Inflammatory macrophage treated with lipopolysaccharide for 4 hours (primary cell): Measurements from ENCODE around the gene KLC1.

Experiments used
- DNase-seq: peaks from one replicate; pipeline ENCODE4 v3.0.0-alpha.2; 2020

Gene KLC1

GRCh38 chr14:103725001-103725682 is 96.1 kb downstream of the KLC1 start:
- DNase-seq, result no peak

- DNase-seq, result no peak
Observed at GRCh38 chr14:103725739-103726395, 96.9 kb downstream of the KLC1 start.

DNA sequence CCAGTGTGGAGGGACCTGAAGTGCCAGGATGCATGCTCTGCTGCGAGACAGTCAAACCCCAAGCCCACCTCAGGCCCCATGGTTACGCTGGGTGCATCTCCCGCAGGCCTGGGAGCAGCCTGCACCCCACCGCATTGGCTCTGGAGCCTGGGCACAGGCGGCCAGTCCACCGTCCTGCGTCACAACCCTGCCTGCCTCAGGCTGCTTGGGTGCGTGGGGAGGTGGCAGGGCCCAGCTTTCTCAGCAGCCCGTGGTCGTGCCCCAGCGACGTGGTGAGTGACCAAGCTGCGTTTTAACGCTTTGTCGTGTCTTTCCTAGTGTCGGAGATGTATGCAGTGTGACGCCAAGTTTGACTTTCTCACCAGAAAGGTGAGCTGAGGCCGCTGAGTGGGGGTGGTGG is 97.5 kb downstream of the KLC1 start:
- DNase-seq, result no peak

GRCh38 chr14:103727313-103727980 is 98.4 kb downstream of the KLC1 start:
- DNase-seq, result no peak

GRCh38 chr14:103728141-103728540 is 99.1 kb downstream of the KLC1 start:
- no peak for DNase-seq

GRCh38 chr14:103728721-103729120 is 99.7 kb downstream of the KLC1 start:
- DNase-seq, result no peak

DNA sequence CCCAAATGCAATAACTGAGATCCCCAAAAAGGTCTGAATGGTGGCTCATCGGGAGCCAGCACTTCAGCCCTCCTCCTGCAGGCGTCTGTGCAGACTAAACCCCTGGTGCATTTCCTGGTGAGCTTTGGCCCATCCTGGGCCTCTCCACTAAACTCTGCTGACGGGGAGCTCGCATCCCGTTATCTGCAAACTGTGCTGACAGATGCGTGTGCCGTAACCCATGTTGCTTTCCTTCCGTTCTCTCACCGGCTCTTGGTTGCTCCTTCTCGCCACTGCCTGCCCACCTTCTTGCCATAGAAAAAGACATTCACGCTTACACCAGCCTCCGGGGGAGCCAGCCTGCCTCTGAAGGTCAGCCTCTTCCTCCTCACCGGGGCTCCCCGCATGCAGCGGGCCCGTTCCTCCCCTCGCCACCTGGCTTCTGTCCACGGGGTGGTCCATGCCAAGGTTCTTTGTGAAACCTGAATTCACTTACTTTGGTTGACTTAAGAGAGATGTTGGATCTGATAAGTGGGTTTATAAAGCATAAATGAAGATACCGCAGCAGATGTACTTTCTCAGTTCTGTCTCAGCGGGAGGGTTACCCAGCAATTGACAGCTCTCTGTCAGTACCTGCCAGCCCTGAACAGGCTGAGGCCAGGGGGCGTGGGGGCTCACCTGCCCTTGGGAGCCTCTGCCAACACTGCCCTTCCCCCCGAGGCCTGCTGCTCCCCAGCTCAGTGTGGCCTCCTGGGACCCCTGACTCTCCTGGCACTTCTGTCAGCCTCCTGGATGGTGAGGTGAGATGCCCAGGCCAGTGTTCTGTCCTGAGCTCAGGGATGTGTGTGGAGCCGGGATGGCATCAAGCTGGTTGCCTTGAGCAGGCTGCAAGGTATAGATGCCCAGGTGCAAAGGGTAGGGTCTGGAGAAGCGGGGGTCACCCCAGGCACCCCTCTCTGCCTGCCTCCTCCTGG is 100.8 kb downstream of the KLC1 start:
- no peak for DNase-seq

DNA sequence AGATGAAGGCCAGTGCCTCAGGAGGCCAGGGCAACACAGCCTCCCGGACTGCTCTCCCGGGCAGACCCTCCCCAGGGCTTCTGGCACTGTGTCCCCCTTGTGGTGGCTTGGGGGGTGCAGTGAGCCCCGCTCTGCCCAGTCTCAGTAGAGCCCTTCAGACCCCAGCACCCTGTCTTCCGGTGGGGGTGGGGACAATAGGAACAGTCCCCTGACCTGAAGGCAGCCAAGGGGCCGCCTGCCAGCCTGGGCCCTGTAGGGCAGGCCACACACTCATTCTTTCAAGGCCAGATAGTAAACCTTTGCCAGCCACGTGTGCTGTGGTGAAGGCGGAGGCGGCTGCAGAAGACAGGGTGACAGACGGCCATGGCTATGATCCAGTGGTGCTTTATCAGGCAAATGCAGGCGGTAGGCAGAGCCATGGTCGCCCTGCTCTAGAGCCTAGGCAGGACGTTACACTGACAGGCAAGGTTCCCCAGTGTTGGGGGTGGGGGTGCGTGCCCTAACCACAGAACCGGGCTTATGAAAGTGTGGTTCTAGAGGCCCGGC is 101.6 kb downstream of the KLC1 start:
- DNase-seq, result no peak

- DNase-seq, result no peak
Observed at GRCh38 chr14:103731481-103731880, 102.5 kb downstream of the KLC1 start.

GRCh38 chr14:103731916-103732867 is 103.2 kb downstream of the KLC1 start:
- DNase-seq, result no peak

GRCh38 chr14:103732868-103733620 is 104.0 kb downstream of the KLC1 start:
- no peak for DNase-seq

GRCh38 chr14:103733651-103734050 is 104.6 kb downstream of the KLC1 start:
- no peak for DNase-seq

GRCh38 chr14:103734081-103734888 is 105.3 kb downstream of the KLC1 start:
- DNase-seq, result no peak

DNA sequence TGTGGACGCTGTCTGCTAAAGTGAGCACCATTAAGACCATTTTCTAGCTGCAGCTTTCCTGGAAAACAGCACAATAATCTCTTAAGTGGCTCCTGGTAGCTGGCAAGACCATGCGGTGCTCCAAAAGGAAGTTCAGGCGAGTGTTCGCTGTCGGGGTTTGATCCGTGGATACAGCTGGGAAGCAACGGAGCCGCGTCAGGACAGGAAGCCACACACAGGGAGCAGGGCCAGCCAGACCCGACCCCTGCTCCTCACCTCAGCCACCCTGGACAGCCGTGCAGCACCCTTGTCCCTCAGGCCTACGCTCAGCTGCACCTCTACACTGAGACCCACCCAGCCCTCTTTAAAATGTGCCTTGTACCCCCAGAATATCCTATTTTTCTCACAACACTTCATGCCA is 106.0 kb downstream of the KLC1 start:
- no peak for DNase-seq

- DNase-seq, result no peak
Observed at GRCh38 chr14:103735439-103735814, 106.4 kb downstream of the KLC1 start.

- DNase-seq, result no peak
Observed at GRCh38 chr14:103735815-103736545, 107.0 kb downstream of the KLC1 start.

DNA sequence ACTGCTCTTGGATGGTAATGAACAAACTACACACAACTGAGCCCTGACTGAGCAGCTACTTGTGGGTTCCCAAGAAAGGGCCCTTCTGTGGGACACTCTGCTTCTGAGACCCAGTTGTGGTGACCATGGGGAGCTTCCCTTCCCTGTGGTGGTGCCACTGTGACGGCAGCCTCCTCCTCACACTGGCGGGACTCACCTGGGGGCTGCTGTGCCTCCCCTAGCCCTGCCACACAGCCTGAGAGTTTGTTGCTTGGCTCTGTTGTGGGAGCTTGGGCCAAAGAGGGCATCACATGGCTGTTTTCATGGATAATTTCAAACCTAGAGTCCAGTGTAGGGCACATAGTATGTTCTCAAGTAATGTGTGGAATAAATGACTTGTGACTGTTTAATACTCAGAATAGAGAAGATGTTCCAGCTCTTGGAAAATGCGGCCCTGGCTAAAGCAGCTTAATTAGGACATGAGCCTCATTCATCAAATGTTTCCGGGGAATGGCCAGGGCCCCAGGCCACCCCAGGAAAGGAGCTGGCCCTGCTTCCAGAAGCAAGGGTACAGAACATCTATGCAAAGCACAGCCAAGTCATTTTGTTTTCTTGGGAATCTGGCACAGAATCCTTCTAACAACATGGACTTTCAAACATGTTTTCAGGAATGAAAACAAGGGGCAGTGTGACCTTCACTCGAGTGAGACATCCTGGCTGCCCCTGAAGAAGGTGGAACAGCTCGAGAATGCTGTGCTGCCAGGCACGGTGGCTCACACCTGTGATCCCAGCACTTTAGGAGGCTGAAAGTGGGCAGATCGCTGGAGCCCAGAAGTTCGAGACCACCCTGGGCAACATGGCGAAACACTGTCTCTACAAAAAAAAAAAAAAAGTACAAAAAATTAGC is 107.8 kb downstream of the KLC1 start:
- DNase-seq, result no peak

DNA sequence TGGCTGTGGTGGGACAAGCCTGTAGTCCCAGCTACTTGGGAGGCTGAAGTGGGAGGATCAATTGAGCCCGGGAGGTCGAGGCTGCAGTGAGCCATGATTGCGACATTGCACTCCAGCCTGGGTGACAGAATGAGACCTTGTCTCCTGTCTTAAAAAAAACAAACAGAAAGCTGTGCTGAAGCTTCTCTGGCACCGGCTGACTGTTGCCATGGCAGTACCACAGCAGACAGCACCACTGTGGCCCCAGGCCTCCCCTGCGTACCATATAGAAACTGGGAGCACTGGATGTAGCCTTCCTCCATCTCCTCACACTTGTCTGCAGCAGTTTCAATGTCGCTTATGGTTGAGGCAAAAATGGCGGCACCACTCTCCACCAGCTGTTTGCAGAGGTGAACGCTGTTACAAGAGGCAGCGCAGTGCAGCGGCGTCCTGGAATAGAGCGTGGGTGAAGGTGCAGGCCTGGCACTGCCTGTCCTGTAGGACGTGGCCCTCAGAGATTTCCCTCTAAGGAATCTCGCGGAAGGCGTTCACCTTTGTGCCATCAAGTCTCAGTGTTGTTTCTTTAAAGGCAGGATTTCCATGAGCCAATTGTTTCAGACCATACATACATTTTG is 108.5 kb downstream of the KLC1 start:
- no peak for DNase-seq
